Measurements from ENCODE around the gene G0S2.
A peak's percentile ranks its signal among the peaks of the same experiment; 100 is the strongest.

G0S2 gene, protein sequence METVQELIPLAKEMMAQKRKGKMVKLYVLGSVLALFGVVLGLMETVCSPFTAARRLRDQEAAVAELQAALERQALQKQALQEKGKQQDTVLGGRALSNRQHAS

DNA sequence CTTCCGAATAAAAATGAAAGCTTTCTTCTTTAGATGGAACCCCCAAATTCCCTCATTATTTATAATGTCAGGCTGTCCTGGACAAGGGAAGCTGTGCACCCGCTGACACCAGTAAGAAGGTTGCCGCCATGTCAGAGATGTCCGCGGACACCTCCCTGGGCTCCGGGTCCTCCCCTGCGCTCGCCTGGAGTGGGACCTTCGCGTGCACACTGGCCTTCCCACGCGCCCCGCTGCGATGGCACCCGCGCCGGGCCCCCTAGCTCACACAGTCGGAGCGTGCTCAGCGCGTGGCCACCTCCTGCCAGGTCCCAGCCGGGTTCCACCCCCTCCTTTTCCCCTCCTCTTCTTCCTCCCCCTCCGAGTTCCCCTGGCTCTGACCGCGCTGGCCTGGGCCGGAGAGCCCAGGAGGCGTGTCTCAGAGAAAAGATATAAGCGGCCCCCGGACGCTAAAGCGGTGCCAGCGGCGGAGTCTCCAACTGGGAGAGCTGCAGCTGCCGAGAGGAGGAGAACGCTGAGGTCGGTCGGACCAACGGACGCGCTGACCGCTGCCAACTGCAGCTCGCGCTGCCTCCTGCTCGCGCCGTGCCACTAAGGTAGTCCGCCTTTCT, at the start of gene G0S2:
G0S2 (plus strand) TSS at position 456 of the 608 bp plus-strand sequence. CDS start 273 bp downstream, outside the sequence.
- no peak for DNase-seq

DNA sequence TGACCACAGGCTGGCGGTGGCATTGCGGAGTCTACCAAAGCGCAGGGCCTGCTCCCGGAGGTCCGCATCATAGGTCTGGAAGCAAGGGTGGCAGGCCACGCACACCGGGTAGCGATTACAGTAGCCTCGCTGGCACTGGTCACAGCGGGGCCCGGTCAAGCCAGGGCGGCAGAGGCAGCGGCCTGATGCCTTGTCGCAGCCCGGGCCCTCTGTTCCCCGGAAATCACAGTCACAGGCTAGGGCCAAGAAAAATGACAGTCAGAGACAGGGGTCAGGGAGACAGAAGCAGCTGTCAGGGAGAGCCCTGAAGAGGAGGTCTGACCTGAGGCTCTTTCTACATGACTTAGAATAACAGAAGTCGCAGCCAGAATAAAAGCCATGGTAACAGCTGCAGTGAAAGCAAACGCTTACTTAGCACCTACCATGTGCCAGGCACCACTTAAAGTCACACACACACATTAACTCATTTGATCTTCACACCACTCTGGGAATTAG, 49.4 kb upstream of the G0S2 start:
- no peak for DNase-seq

DNA sequence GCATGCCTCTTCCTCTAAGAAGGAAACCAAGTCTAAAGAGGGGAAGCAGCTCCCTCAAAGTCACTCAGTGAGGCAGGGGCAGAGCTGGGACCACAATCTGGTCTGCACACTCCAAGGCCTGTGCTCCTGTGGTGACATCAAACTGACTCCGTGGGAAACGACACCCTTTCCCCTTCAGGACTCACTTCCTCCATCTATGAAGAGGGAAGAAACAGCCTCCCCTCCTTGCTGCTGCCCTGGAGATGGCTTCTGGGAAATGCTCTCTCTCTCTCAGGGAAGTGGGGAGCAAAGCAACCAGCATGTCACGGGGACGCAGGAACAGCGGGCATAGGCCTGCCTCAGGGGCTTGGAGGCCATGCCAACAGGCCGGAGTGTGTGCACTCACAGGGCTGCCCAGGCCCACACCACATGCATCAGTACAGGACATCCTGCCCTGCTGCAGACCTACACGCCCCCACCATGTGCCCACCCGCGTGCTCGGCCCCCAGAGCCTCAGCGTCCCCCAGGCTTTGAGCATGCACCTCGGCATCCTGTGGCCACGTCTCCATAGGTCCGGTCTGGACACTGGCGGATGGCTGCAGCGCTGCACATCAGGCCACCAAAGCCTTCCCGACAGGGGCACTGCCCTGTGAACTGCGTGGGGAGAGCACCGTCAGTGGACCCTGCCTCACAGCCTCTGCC, 48.7 kb upstream of the G0S2 start:
- no peak for DNase-seq

DNA sequence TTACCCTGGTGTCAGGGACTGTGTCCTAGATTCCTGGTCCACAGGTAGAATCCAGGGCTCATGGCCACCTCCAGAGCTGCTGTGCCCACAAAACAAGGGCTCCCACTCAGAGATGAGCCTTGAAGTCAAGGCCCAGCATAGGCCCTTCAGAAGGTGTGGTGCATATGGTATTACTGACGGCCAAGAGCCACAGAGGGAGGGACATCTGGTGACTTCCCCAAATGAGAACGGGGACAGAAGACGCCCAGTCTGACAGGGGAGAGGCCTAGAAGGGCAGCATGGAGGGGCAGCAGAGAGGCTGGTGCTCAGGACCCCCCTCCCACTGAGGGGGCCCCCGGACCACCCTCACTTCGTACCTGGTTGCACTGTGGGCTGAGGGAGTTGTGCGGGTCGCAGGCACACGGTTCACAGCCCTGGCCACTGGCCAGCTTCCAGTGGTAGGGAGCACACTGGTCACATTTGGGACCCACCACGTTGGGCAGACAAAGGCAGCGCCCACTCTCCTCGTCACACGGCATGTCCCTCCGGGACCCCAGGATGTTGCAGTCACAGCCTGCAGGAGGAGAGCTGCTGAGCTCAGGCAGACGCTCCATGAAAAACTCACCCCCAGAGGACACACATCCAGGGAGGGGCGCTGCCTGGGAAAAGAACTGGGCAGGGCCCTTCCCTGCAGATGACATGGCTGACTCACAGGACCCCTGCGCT, 48.0 kb upstream of the G0S2 start:
- DNase-seq: peak; percentile 21

DNA sequence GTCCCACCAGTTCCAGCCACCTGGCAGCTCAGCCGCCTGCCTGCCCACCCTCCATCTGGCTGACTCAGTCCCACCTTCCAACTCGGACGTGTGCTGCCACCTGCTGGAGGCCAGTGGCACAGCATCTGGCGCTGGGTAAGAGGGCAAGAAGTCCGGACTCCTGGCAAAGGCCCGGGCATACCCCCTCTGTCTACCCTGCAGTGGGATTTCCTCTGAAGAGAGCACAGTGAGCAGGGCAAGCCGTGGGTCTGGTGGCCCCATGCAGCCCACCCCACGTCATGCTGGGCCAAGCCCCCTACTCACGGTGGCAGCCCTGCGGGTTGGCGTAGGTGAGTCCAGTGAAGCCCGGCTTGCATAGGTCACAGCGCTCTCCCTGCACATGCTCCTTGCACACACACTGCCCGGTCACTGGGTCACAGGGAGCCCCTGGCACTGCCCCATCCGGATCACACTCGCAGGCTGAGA, 47.4 kb upstream of the G0S2 start:
- DNase-seq: peak; percentile 81

DNA sequence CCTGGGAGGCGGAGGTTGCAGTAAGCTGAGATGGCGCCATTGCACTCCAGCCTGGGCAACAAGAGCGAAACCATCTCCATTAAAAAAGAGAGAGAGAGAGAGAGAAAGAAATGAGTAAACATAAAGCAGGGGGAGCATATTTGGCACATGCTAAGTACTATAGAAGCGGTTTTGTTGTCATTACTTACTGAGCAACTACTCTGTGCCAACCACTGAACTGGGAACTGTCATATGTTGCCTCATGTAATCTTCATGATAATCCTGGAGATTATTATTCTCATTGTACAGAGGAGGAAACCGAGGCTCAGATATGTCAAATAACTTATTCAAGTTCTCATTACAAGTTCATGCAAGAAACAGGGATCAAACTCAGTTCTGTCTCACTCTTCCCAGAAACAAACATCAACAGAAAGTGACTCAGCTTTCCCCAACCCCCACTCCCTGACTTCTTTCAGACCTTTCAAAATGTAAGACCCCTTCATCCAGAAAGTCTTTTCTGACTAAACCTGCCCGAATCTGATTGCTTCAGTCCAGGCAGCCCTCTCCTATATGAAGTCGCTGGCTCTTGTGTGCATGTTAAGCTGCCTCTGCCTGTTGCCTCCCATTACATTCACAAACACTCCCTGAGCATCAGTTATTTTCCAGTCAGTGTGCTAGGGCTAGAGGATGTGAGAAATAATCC, 46.5 kb upstream of the G0S2 start:
- no peak for DNase-seq

DNA sequence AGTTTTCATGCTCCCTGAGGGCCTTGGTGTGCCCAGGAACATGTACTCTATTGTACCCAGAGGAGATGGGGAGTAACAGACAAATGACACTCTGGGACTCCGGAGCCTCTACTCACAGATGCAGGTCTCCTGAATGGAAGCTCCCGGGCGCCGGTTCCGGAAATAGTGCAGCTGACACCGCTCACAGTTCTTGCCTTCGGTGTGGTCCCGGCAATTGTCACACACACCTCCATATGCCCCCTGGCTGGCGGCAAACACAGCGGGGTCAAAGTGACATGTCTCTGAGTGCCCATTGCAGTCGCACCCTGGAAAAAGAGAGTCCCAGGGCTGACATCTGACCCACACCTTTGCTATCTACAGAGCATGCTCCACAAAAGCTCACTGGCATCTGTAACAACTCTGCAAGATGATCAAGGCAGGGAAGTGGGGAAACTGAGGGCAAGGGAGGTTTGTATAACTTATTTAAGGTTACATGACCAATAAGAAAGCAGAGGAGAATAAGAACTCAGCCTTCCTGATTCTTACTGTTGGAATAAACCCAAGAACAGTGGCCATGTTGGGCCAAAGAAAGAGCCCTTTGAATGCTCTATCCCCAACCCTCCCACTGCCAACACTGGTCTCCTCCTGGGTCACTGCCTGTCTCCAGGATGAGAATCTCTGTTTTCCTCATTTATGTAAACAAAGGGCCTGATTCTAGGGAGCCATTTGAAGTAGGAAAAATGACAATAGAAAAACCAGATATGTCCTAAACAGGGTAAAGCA, 45.4 kb upstream of the G0S2 start:
- no peak for DNase-seq

DNA sequence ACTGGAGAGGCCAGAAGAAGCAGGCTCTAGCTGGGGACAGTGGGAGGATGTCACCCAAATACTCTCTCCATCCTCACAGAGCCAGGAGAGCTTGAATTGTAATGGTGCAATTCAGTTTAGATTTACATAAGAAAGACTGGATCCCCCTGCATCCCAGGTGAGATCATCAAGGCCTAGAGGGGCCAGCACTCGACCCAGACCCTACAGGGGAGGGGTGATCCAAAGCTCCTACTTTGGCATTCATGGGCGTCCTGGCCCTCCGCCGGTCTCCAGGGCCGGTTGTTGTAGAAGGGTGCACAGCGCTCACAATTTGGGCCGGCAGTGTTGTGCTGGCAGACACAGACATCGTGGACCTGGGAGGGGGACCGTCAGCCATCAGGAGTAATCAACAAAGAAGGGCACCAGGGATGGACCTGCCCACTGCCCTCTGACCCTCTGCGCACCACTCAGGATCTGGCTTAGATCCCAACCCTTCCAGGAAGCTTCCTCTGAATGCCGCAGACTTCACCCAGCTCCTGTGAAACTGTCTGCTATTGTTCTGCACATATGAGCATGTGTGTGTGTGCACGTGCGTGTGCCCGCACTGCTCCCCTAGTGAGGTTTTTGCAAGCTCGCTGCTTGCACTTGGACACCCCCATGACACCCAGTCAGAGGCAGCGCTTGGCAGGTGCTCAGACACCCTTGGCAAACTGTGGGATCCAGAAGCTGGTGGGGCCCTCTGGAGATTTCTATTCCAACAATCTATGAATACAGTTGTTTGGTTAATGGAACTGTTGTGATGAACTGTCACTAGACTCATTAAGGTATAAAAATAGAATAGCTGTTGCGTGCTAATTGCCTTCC, 44.6 kb upstream of the G0S2 start:
- DNase-seq: no peak

DNA sequence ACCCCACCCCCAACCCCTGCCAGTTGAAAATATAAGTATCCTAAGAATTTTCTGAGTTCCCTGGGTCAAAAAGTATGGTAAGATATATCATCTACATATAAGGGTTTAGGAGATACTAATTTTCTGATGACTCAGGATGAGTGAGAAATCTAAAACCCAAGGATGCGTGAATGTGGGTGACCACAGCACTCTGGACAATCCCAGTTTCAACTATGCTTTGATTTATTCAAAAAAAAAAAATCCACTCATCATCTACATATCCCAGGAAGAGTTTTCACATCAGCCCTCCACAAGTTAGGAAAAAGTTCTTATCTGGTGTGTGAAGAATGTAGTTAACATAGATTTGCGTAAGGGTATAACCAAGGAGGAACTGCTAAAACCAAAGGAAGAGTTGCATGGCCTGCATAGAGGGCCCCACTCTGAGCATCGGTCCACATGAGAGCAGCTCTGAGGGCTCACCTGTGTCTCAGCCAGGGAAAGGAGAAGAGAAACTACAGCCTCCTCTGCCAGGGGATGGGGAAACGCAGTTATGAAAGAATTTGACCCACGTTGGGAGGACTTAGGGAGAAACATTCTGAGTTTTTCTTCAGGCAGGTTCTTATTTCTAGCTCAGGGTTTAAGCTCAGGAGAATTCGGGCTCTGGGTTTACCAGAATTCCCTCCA, 41.7 kb upstream of the G0S2 start:
- no peak for DNase-seq

DNA sequence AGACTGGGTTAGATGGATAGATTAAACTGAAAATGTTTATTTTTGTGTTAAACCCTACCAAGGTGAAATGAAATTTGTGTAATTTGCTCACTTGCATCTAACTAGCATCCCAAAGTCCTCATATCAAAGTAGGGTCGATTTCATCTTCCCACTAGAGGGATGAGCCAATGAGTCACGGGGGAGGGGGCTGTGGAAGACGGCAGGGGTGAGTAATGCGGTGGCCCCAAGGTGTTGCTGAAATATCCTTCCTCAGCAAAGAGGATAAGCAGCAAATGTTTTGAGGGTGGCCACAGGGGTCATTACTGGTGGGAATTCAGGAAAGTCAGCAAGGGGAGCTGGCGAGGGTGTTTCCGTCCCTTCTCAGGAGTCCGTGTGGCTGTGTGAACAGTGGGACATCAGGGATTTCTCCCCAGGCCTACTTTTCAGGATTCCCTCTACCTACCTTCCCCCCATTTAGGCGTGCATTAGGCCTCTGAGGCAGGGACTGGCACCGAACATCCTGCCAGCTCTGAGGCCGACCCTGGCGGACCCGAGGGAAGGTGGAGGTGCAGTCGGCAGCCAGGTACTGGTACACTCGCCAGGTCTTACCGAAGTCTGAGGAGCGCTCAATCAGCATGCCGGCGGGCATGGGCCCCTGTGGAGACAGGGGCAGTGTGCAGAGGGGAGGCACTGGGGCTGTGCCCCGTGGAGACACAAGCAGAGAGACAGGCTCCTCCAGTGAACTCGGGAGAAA, 41.0 kb upstream of the G0S2 start:
- DNase-seq: no peak

DNA sequence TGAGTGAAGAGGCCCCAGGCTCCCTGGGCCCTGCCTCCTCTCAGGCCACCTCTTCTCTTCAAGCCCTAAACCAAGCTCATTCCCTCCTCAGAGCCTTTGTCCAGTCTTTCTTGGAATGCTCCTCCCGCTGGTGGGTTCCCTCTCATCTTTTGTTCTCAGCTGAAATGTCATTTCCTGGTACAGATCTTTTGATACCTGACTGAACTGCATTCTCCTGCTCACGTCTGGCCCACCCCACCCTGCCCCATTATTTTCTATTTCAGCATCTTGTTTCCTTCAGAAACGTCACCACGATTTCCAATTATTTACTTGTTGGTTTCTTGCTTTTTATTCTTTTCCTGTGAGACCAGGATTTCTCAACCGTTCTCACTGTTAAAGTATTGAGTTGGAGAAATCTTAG, 39.4 kb upstream of the G0S2 start:
- DNase-seq: no peak

DNA sequence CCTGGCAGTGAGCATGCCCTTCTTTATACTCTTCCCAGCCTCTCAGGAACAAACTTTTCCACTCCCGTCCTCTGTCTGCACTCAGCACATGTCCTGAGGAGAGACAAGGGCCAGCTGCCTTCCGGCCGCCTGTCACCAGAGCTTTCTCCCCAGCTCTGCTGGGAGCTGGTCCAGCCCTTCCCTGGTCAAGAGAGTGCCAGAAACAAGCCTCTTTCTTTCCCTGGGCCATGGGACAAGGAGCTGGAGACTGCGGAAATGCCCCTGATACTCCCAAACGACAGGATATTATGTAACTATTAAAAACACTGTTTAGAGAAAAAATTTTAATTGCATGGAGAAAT, 33.4 kb upstream of the G0S2 start:
- DNase-seq: no peak

DNA sequence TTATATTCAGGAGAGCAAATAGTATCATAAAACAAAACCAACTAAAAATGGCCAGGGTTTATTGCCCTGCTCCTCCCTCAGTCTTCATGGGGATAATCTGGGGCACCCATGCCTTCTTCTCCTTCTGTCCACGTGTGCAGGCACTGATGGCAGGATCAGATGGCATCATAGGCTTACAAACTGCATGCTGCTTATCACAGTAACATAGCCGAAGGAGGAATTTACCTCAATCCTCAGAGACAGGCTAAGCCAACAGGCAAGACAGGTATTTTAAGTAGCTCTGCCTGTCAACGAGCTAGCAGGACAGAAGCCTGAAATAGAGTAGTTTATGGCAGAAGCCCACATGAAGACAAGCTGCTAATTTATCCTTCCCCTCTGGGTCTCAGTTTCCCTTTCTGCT, 32.4 kb upstream of the G0S2 start:
- DNase-seq: no peak

DNA sequence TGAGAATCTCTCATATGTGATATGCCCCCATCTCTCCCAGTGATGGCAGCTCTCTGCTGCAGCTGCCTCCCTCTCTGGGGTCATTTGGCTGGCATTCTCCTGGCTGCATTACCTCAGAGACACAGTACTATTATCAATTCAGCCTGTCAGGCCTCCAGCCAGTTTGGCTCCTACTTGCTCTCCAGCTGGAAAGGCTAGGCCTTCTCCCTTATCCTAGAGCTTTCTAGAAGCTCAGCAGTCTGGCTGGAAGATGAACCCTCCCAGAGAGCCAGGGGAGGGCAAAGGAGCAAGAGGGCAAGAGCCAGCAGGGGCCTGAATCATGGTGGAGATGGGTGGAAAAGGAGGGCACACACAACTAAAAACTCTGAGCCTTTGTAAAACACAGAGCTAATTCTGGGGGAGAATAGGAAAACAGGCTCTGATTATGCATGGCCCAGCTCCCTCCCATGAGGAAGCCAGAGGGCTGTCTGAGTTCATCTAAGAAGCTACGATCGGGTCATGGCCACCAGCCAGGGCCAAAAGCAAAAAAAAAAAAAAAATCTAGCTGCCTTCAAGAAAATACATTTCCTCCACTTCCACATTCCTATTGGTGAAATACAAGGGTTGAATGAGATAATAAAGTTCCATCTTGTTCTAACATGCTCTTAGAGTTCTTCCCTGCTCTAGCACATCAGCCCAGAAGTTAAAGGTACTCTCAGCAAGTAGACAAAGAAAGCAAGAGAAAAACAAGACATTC, 31.8 kb upstream of the G0S2 start:
- DNase-seq: no peak

DNA sequence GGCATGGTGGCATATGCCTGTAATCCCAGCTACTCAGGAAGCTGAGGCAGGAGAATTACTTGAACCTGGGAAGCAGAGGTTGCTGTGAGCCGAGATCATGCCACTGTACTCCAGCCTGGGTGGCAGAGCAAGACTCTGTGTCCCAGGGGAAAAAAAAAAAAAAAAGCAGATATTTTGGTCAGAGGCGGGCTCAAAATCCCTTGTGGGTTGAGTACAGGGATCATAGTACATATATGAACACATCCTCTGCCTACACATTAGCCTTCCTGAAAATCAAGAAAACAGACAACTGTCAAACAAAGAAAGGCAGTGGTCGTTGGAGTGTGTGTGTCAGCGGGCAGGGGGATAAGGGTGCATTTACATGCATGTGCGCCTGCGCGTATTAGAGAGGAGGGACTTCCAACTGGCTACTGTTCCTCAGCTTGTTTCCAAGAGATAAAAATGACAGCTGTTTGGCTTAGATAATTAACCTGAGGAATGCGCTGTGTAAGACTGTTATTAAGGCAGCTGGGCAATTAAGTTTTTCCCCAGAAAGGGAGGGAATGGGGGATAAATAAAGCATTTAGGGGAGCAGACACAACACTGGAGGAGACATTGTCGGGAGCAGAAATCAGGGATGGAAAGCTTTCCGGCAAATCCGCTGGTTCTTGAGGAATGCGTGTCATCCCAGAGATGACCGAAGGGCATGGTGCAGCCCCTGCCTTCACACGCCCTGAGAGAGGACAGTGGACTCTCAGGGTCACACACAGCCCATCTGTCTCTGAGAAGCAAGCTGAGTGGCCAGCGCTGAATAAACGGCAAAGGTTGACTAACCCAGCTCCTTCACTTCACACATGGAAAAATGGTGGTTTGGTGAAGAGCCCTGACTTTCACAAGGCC, 29.4 kb upstream of the G0S2 start:
- no peak for DNase-seq

DNA sequence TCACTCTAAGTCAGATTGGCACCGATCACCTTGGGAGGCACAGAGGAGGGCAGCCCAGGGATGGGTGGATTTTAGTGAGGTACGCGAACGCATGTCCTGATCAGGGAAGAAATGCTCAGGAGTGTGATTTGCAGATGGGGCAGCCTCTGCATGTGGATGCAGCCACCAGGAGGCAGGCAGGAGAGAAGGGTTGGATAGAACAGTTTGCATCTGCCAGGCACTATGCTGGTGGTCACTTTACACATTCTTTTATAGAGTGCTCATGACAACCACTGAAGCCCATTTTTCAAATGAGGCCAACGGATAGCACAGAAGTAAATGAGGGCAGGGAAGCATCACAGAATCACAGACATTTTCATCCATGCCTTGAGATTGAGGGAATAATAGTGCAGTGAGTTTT, 28.7 kb upstream of the G0S2 start:
- no peak for DNase-seq

DNA sequence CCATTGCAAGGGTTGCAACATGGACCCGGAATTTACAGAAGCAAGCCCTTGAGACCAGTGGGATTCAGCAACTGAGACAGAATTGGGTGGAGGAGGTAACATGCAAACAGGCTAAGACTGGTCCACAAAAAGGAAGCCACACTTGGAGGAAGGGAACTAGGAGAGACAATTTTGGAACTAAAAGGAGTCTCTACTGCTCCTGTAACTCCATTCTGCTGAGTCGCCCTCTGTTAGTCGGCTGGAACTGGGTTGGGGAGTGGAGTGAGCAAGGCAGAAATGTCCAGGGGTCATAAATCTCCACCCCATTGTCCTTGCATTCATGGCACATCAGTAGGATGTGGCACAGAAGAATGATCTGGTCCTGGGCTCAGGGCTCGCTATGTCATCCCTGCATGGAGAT, 28.1 kb upstream of the G0S2 start:
- DNase-seq: no peak

DNA sequence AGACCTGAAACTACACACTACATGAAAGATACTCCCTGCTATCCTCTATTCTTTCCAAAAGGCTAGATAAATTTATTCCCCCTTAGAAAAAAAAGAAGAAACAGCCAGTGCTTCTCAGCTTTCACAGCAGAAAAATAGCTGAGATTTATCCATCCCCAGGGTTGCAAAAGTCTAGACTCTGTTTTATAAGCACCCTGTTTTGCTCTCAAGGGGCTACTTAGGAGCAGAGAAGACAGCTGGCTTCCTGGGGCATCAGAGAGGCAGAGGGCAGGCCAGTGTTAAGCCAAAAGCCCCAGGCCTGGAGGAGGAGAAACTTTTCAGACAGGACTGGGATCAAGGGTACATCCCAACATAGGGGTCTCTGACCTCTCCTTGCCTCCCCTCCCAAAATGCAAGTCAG, 26.9 kb upstream of the G0S2 start:
- DNase-seq: no peak

Measured in OCI-M1 (cell line).